ENCODE data around the gene CIAPIN1.

- TF ChIP-seq TAF1 (IDR thresholded peaks at IDR 0.05; ENCODE audit: borderline replicate concordance, insufficient read depth, low read length), result no peak
- no peak for TF ChIP-seq POLR2AphosphoS5 (IDR thresholded peaks at IDR 0.05; ENCODE audit: low read depth, low read length)
- TF ChIP-seq REST (IDR thresholded peaks at IDR 0.05; ENCODE audit: insufficient read depth in 1 of 2, low read depth in 2 of 2, low read length in 2 of 2), result no peak
Measured at GRCh38 chr16:57445510-57445909, 1.7 kb downstream of the CIAPIN1 start.

Measured in PFSK-1 (cell line).